NCI-H1436 treated with DMSO at 0.1 percent for 48 hours (cell line): ENCODE data around the gene DPEP2NB.
A peak's percentile ranks its signal among the peaks of the same experiment; 100 is the strongest.
"Not testable (repeated sequence)": the region's sequence is repeated elsewhere in the genome, so short reads cannot be mapped to it uniquely, and the experiment has no call there.

ENCODE experiments used
- DNase-seq: peaks from one replicate; lab custom pipeline; 2025; lab: John Stamatoyannopoulos, UW

DPEP2NB gene

GRCh38 chr16:68015681-68016080 lies at the start of gene DPEP2NB:
Gene DPEP2NB, minus strand, starts transcription at chr16:68015911. Its CDS starts 141 bp downstream, at chr16:68015770.
- DNase-seq: no peak

GRCh38 chr16:68064791-68065365 lies 49.2 kb upstream of the DPEP2NB start:
- DNase-seq: no peak

- DNase-seq: no peak
Observed at GRCh38 chr16:68062910-68063393, 47.2 kb upstream of the DPEP2NB start.

- no peak for DNase-seq
Observed at GRCh38 chr16:68061396-68061795, 45.7 kb upstream of the DPEP2NB start.

GRCh38 chr16:68059804-68060203 lies 44.1 kb upstream of the DPEP2NB start:
- DNase-seq: no peak

- DNase-seq: no peak
Observed at GRCh38 chr16:68055395-68055794, 39.7 kb upstream of the DPEP2NB start.

GRCh38 chr16:68049449-68049848 lies 33.7 kb upstream of the DPEP2NB start:
- DNase-seq: no peak

- DNase-seq: no peak
Observed at GRCh38 chr16:68047987-68048386, 32.3 kb upstream of the DPEP2NB start.

GRCh38 chr16:68046106-68046505 lies 30.4 kb upstream of the DPEP2NB start:
- DNase-seq: no peak

- no peak for DNase-seq
Observed at GRCh38 chr16:68041783-68042182, 26.1 kb upstream of the DPEP2NB start.

- no peak for DNase-seq
Observed at GRCh38 chr16:68040506-68041288, 25.0 kb upstream of the DPEP2NB start.

- no peak for DNase-seq
Observed at GRCh38 chr16:68037841-68038597, 22.3 kb upstream of the DPEP2NB start.

- no peak for DNase-seq
Observed at GRCh38 chr16:68035227-68035626, 19.5 kb upstream of the DPEP2NB start.

GRCh38 chr16:68033101-68033500 lies 17.4 kb upstream of the DPEP2NB start:
- no peak for DNase-seq

GRCh38 chr16:68031951-68032350 lies 16.2 kb upstream of the DPEP2NB start:
- DNase-seq: no peak

GRCh38 chr16:68030108-68030507 lies 14.4 kb upstream of the DPEP2NB start:
- DNase-seq: not testable (repeated sequence)

- DNase-seq: no peak
Observed at GRCh38 chr16:68028996-68029395, 13.3 kb upstream of the DPEP2NB start.

- DNase-seq: peak; percentile 52
Observed at GRCh38 chr16:68022728-68023537, 7.2 kb upstream of the DPEP2NB start, which contains the start of the genes DDX28 and DUS2. Gene DDX28, minus strand, starts transcription at chr16:68023232. Its CDS starts 30 bp downstream, at chr16:68023202. Gene DUS2, plus strand, starts transcription at chr16:68023284. Its CDS starts 14,740 bp downstream, at chr16:68038024.

- DNase-seq: no peak
Observed at GRCh38 chr16:68022278-68022727, 6.6 kb upstream of the DPEP2NB start.

GRCh38 chr16:68021490-68021889 lies 5.8 kb upstream of the DPEP2NB start:
- no peak for DNase-seq

GRCh38 chr16:68019167-68019680 lies 3.5 kb upstream of the DPEP2NB start:
- no peak for DNase-seq
